C4-2B (cell line): ENCODE results near the gene DENND1A.
"Not testable (repeated sequence)": the region's sequence is repeated elsewhere in the genome, so short reads cannot be mapped to it uniquely, and the experiment has no call there.

Experiments
- H3K27ac ChIP-seq: fragments of 450-650 bp; 2 replicates; pipeline ENCODE4 v1.5.1; 2017
- CTCF ChIP-seq: fragments of 450-650 bp; conservative IDR thresholded peaks from 2 replicates; pipeline ENCODE4 v1.5.1; 2017; ENCODE audit warnings: mild to moderate bottlenecking
- ZFX ChIP-seq: fragments of 450-650 bp; IDR thresholded peaks from 2 replicates; pipeline ENCODE4 v1.6.1; 2017

Gene DENND1A

DNA sequence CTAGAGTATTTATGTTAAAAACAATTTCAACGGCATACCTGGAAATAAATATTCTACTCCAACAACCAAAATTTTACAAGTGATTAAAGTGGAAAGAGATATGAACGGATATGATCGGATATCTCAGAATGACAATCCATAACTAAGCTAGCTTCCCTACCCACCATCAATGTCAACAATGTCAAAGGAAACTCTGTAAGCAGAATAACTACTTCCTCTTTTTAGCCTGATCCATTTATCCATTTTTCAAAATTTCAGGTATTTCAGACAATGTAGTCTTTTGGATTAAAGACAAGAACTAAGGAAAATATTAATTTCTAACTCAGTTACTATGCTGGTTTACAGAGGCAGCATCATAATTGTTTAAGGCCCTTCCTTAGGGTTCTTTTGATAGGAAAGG lies 188.7 kb downstream of the DENND1A start:
- TF ChIP-seq ZFX = no peak
- H3K27ac ChIP-seq = no peak overlapping the region

GRCh38 chr9:123739902-123740301 lies 190.0 kb downstream of the DENND1A start:
- TF ChIP-seq ZFX (no peak), CTCF (no peak)
- no peak overlapping the region for H3K27ac ChIP-seq

GRCh38 chr9:123739387-123739786 lies 190.5 kb downstream of the DENND1A start:
- TF ChIP-seq ZFX (no peak), CTCF (no peak)
- no peak overlapping the region for H3K27ac ChIP-seq

DNA sequence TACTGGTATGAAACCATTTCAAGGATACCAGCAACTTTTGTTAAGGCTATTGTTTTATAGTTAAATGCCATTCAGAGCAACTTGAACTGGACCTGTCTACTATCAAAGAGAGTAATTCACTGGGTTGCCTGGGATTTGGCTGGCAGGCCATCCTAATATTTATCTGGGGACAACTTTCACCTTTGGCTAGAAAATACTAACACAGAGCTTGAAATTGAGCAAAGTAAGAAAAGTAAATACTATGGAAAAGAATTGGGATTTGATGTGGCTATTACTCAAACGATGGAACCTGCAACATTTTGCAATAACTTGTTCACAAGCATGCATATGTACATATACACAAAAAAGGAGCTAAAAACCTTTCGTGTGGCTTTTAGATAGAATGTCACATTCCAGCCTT lies 191.3 kb downstream of the DENND1A start:
- H3K27ac ChIP-seq = no peak overlapping the region
- TF ChIP-seq CTCF (no peak), ZFX (no peak)

DNA sequence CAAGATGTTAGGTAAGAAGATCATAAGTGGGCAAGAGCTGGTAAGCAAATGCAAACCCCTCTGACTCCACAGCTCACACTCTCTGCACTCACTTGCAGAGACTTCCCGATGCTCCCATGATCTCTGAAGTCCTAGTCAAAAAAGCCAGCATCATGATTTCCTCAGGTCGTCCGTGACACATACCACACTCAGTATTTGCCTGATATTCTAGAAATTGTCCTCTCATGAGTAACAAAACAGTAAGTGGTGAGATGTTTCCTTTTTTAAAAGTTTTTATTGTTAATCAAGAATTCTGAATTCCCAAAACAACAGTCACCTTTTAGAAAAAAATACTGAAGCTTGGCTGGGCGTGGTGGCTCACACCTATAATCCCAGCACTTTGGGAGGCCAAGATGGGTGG lies 194.6 kb downstream of the DENND1A start:
- no peak overlapping the region for H3K27ac ChIP-seq
- no peak for TF ChIP-seq ZFX
- no peak for TF ChIP-seq CTCF

DNA sequence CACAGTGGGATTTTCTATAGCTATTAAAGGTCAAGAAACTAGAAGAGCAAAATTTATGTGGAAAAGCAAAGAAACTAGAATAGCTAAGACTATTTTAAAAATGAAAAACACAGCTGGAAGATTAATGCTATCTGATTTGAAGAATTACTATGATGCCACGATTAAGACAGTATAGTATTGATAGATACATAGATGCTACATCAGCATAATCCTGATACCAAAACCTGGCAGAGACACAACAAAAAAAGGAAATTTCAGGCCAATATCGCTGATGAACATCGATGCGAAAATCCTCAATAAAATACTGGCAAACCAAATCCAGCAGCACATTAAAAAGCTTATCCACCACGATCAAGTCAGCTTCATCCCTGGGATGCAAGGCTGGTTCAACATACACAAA lies 201.4 kb downstream of the DENND1A start:
- H3K27ac ChIP-seq = not testable (repeated sequence)

- no peak for TF ChIP-seq ZFX
- TF ChIP-seq CTCF = no peak
- H3K27ac ChIP-seq = no peak overlapping the region
Measured at GRCh38 chr9:123727332-123727731, 202.6 kb downstream of the DENND1A start.

GRCh38 chr9:123725389-123725788 lies 204.5 kb downstream of the DENND1A start:
- TF ChIP-seq CTCF (no peak), ZFX (no peak)
- no peak overlapping the region for H3K27ac ChIP-seq
